ENCODE results near the gene HIVEP3. TPM values are rescaled to one million over a fixed set of nuclear protein-coding genes. Genes with fewer than 3 reads are reported as not detected.

HIVEP3 gene
- total RNA-seq, 2 donors from 2014 or later = 2.3 to 12.8 TPM

GRCh38 chr1:41566274-41566885 lies 352.3 kb downstream of the HIVEP3 start:
- H3K27ac ChIP-seq = no peak overlapping the region
- no peak overlapping the region for H3K4me3 ChIP-seq
- no peaks in the 10 kb centered on the region for H3K36me3 ChIP-seq
- ATAC-seq (ENCODE audit: insufficient number of reproducible peaks, low FRiP score, low read depth) = no peak
- TF ChIP-seq CTCF (IDR thresholded peaks at IDR 0.05) = no peak
- no peaks in the 10 kb centered on the region for H3K27me3 ChIP-seq (replicated peaks; ENCODE audit: insufficient read depth)
- H3K4me1 ChIP-seq (ENCODE audit: control insufficient read depth in 1 of 2, low read depth in 2 of 2) = no peaks in the 10 kb centered on the region
- DNase-seq (ENCODE audit: low spot score) = no peak
- no peaks in the 10 kb centered on the region for H3K9me3 ChIP-seq

- H3K9me3 ChIP-seq = no peaks in the 10 kb centered on the region
- TF ChIP-seq CTCF (IDR thresholded peaks at IDR 0.05) = no peak
- H3K4me1 ChIP-seq (ENCODE audit: control insufficient read depth in 1 of 2, low read depth in 2 of 2) = no peaks in the 10 kb centered on the region
- DNase-seq (ENCODE audit: low spot score) (no peak), ATAC-seq (ENCODE audit: insufficient number of reproducible peaks, low FRiP score, low read depth) (no peak)
- H3K4me3 ChIP-seq = no peak overlapping the region
- no peaks in the 10 kb centered on the region for H3K27me3 ChIP-seq (replicated peaks; ENCODE audit: insufficient read depth)
- no peaks in the 10 kb centered on the region for H3K36me3 ChIP-seq
- no peak overlapping the region for H3K27ac ChIP-seq
These were observed 353.8 kb downstream of the HIVEP3 start for GRCh38 chr1:41564741-41565475.

GRCh38 chr1:41562328-41562727 lies 356.4 kb downstream of the HIVEP3 start:
- no peak for TF ChIP-seq CTCF (IDR thresholded peaks at IDR 0.05)
- ATAC-seq (ENCODE audit: insufficient number of reproducible peaks, low FRiP score, low read depth) = no peak
- no peak overlapping the region for H3K4me3 ChIP-seq
- no peaks in the 10 kb centered on the region for H3K27me3 ChIP-seq (replicated peaks; ENCODE audit: insufficient read depth)
- no peak for DNase-seq (ENCODE audit: low spot score)
- H3K27ac ChIP-seq = no peak overlapping the region
- H3K4me1 ChIP-seq (ENCODE audit: control insufficient read depth in 1 of 2, low read depth in 2 of 2) = peaks cover 5 to 15% of the 10 kb centered on the region in 2 donors
- no peaks in the 10 kb centered on the region for H3K36me3 ChIP-seq
- no peaks in the 10 kb centered on the region for H3K9me3 ChIP-seq

- Histone ChIP-seq H3K27me3 (replicated peaks; ENCODE audit: insufficient read depth) (no peaks in the 10 kb centered on the region), H3K4me1 (ENCODE audit: control insufficient read depth in 1 of 2, low read depth in 2 of 2) (peaks cover 5 to 15% of the 10 kb centered on the region in 2 donors), H3K27ac (no peak overlapping the region), H3K9me3 (no peaks in the 10 kb centered on the region), H3K36me3 (no peaks in the 10 kb centered on the region), H3K4me3 (no peak overlapping the region)
- no peak for DNase-seq (ENCODE audit: low spot score)
- ATAC-seq (ENCODE audit: insufficient number of reproducible peaks, low FRiP score, low read depth) = no peak
- no peak for TF ChIP-seq CTCF (IDR thresholded peaks at IDR 0.05)
These were observed 357.8 kb downstream of the HIVEP3 start for GRCh38 chr1:41560931-41561330.

- Histone ChIP-seq H3K27me3 (replicated peaks; ENCODE audit: insufficient read depth) (no peaks in the 10 kb centered on the region), H3K27ac (no peak overlapping the region), H3K4me1 (ENCODE audit: control insufficient read depth in 1 of 2, low read depth in 2 of 2) (peaks cover 5 to 15% of the 10 kb centered on the region in 2 donors), H3K9me3 (no peaks in the 10 kb centered on the region), H3K4me3 (no peak overlapping the region), H3K36me3 (no peaks in the 10 kb centered on the region)
- no peak for TF ChIP-seq CTCF (IDR thresholded peaks at IDR 0.05)
- ATAC-seq (ENCODE audit: insufficient number of reproducible peaks, low FRiP score, low read depth) = no peak
- no peak for DNase-seq (ENCODE audit: low spot score)
These were observed 358.2 kb downstream of the HIVEP3 start for GRCh38 chr1:41560496-41560895.
